Stimulated activated naive B cell treated with anti-CD40 and anti-IgM and Interleukin-4, amounts not matched to agents 10 μg/mL and 1 μg/mL and 100 μg/mL, for 72 hours (primary cell): ENCODE data around the gene NR1I3.
"Not testable (repeated sequence)": the region's sequence is repeated elsewhere in the genome, so short reads cannot be mapped to it uniquely, and the experiment has no call there.

Experiments used
- ATAC-seq, 2 donors: fragments of 150-1000 bp; cut with Tn5 transposase; replicated peaks; 2 replicates each; pipeline ENCODE4 v1.10.0; 2021; ENCODE audit warnings: moderate library complexity in 1 of 2
- DNase-seq: peaks from one replicate; pipeline ENCODE4 v3.0.0; 2021
- H3K27ac Mint-ChIP-seq: one replicate; pipeline ENCODE4 v1.8.0; 2022; ENCODE audit warnings: mild to moderate bottlenecking, mixed read lengths
- H3K27me3 Mint-ChIP-seq, 2 donors: one replicate each; pipeline ENCODE4 v1.8.0; 2022; ENCODE audit warnings: mixed read lengths in 2 of 2
- H3K36me3 Mint-ChIP-seq, 2 donors: one replicate each; pipeline ENCODE4 v1.8.0; 2022; ENCODE audit warnings: mixed read lengths in 2 of 2, mild to moderate bottlenecking in 1 of 2
- H3K4me1 Mint-ChIP-seq, 2 donors: one replicate each; pipeline ENCODE4 v1.8.0; 2022; ENCODE audit warnings: mixed read lengths in 2 of 2, mild to moderate bottlenecking in 1 of 2
- H3K4me3 Mint-ChIP-seq, 2 donors: one replicate each; pipeline ENCODE4 v1.8.0; 2022; ENCODE audit warnings: mild to moderate bottlenecking in 2 of 2, mixed read lengths in 2 of 2, moderate library complexity in 1 of 2
- H3K9me3 Mint-ChIP-seq, 2 donors: one replicate each; pipeline ENCODE4 v1.8.0; 2022; ENCODE audit warnings: mixed read lengths in 2 of 2, mild to moderate bottlenecking in 1 of 2

Gene NR1I3

DNA sequence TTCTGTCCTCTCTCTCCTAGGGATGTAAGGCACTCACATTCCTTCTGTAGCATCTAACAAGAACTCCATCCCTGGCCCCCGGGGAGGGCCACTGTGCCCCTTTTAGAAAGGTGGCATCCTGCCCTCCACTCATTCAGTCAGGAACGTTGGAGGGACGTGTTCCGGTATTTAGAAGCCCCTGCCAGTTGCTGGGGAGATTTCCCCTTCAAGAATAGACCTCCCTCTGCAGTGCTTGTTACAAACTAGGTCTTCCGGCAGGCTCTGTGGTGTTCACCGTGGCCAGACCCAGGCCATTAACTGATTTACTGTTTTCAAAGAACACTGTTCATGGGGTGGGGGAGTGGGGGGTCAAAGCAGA is 21.3 kb upstream of the NR1I3 start:
- peaks cover 15 to 22% of the 10 kb centered on the region in 2 donors for H3K36me3 Mint-ChIP-seq
- peaks cover 59 to 72% of the 10 kb centered on the region in 2 donors for H3K27me3 Mint-ChIP-seq
- H3K4me3 Mint-ChIP-seq, result peak overlapping the region; percentile 65 to 79
- ATAC-seq, result no peak
- peaks cover 20 to 28% of the 10 kb centered on the region in 2 donors for H3K9me3 Mint-ChIP-seq
- peaks cover 22 to 35% of the 10 kb centered on the region in 2 donors for H3K4me1 Mint-ChIP-seq
- no peak for DNase-seq
- H3K27ac Mint-ChIP-seq, result no peak overlapping the region

DNA sequence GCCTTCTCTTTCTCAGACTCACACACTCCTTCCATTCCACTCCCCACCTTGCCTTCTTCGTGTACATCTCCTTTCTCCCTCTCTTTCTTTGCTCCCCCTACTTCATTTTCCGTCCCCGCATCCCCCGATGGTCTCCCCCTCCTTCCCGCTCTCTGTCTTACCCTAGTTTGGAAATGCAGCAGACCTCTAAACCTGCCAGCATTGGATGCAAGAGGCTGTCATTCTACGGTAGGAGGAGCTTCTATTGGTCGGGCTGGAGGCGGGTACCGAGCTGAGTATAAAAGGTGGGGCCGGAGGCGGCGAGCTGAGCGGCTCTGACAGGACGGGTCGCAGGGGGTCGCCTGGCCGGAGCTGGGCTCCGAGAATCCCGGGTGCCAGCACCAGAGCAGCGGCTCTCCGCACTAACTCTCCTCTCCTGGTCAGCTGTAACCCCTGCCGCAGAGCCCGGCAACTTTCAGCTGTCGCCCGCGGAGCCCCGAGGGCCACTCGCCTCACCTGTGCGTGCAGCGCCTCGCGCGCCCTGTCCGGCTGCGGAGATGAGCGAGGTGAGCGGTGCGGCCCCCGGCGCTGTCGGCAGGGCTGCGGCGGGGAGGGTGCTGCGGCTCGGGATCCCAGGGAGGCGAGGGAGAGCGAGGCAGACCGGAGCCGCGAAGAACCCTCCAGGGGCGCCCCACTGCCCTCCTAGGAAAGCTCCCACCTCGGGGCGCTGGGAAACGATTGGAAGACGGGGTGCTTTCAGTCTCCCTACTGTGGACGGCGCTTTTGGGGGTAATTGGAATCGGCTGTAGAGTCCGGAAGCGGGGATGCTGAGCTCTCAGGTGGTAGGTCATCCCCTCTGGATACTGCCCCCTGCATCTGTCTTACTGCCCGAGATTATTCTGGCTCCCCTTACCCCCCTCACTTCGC is 20.7 kb upstream of the NR1I3 start, which contains the start of gene PCP4L1:
TSS of gene PCP4L1 (plus strand) at position 307 of the 906 bp plus-strand sequence. CDS start at position 537, 230 bp downstream.
- ATAC-seq (peak; percentile 85 to 89), DNase-seq (peak; percentile 10)
- Mint-ChIP-seq H3K27ac (no peak within 1 kb of the TSS), H3K9me3 (peaks cover 20 to 28% of the 10 kb centered on the region in 2 donors), H3K27me3 (peaks cover 59 to 70% of the 10 kb centered on the region in 2 donors), H3K36me3 (peaks cover 15 to 22% of the 10 kb centered on the region in 2 donors), H3K4me1 (peaks cover 22 to 35% of the 10 kb centered on the region in 2 donors), H3K4me3 (peak within 1 kb of the TSS; percentile 65 to 79)

DNA sequence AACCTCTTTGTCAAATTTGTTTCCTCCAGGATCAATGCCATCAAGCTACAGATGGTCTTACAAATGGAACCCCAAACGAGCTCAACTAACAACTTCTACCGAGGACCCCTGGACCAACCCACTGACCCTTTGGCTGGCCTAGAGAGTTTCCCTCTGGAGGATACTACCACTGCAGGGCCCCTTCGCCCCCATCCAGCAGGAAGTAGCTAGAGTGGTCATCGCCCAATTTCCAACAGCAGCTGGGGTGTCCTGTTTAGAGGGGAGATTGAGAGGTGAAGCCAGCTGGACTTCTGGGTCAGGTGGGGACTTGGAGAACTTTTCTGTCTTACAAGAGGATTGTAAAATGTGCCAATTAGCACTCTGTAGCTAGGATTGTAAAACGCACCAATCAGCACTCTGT is 19.1 kb upstream of the NR1I3 start:
- peaks cover 15 to 22% of the 10 kb centered on the region in 2 donors for H3K36me3 Mint-ChIP-seq
- peaks cover 57 to 65% of the 10 kb centered on the region in 2 donors for H3K27me3 Mint-ChIP-seq
- DNase-seq, H3K27ac Mint-ChIP-seq, H3K4me3 Mint-ChIP-seq, ATAC-seq: not testable (repeated sequence)
- H3K4me1 Mint-ChIP-seq, result peaks cover 22 to 35% of the 10 kb centered on the region in 2 donors
- H3K9me3 Mint-ChIP-seq, result peaks cover 20 to 28% of the 10 kb centered on the region in 2 donors

DNA sequence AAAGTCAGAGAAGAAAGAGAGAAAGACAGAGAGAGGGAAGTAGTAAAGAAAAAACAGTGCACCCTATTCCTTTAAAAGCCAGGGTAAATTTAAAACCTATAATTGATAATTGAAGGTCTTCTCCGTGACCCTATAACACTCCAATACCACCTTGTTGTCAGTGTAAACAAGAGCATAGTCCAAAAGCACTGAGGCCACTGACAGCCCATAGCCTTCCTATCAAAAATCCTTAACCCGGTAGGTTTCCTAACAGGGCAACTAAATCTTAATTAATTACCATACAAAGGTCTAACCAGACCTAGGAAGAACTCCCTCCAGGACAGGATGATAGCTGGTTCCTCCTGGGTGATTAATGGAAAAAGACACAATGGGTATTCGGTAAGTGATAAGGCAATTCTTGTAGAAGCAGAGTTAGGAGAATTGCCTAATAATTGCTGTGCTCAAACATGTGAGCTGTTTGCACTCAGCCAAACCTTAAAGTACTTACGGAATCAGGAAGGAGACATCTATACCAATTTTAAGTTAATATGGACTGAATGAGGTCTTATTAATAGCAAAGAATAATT is 18.0 kb upstream of the NR1I3 start:
- DNase-seq, H3K27ac Mint-ChIP-seq, ATAC-seq, H3K4me3 Mint-ChIP-seq: not testable (repeated sequence)
- peaks cover 54 to 62% of the 10 kb centered on the region in 2 donors for H3K27me3 Mint-ChIP-seq
- peaks cover 20 to 28% of the 10 kb centered on the region in 2 donors for H3K9me3 Mint-ChIP-seq
- peaks cover 14 to 25% of the 10 kb centered on the region in 2 donors for H3K4me1 Mint-ChIP-seq
- peaks cover 15 to 22% of the 10 kb centered on the region in 2 donors for H3K36me3 Mint-ChIP-seq

DNA sequence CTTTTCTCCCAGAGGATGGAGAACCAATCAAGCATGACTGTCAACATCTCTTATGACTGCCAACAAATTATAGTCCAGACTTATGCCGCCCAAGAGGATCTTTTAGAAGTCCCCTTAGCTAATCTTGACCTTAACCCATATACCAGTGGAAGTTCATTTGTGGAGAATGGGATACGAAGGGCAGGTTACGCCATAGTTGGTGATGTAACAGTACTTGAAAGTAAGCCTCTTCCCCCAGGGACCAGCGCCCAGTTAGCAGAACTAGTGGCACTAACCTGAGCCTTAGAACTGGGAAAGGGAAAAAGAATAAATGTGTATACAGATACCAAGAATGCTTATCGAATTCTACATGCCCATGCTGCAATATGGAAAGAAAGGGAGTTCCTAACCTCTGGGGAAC is 17.3 kb upstream of the NR1I3 start:
- H3K4me1 Mint-ChIP-seq, result peaks cover 9 to 19% of the 10 kb centered on the region in 2 donors
- not testable (repeated sequence) for H3K4me3 Mint-ChIP-seq, DNase-seq, ATAC-seq, H3K27ac Mint-ChIP-seq
- H3K27me3 Mint-ChIP-seq, result peaks cover 53 to 59% of the 10 kb centered on the region in 2 donors
- H3K9me3 Mint-ChIP-seq, result peaks cover 20 to 28% of the 10 kb centered on the region in 2 donors
- H3K36me3 Mint-ChIP-seq, result peaks cover 17 to 22% of the 10 kb centered on the region in 2 donors

DNA sequence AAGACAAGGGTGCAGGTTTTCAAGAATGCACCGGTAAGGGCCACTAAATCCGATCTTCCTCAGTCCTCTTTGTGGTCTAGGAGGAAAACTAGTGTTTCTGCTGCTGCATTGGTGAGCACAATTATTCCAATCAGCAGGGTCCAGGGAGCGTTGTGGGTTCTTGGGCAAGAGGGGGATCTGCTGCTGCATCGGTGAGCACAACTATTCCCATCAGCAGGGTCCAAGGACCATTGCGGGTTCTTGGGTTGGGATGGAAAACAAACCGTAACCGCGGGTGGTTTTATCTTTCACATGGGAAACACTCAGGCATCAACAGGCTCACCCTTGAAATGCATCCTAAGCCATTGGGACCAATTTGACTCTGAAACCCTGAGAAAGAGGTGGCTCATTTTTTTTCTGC is 13.6 kb upstream of the NR1I3 start:
- Mint-ChIP-seq H3K9me3 (peaks cover 8 to 9% of the 10 kb centered on the region in 2 donors), H3K27me3 (peaks cover 26 to 30% of the 10 kb centered on the region in 2 donors), H3K4me1 (no peaks in the 10 kb centered on the region), H3K4me3 (no peak overlapping the region), H3K27ac (no peak overlapping the region), H3K36me3 (peaks cover 5% of the 10 kb centered on the region in 2 donors)
- ATAC-seq (no peak), DNase-seq (no peak)

DNA sequence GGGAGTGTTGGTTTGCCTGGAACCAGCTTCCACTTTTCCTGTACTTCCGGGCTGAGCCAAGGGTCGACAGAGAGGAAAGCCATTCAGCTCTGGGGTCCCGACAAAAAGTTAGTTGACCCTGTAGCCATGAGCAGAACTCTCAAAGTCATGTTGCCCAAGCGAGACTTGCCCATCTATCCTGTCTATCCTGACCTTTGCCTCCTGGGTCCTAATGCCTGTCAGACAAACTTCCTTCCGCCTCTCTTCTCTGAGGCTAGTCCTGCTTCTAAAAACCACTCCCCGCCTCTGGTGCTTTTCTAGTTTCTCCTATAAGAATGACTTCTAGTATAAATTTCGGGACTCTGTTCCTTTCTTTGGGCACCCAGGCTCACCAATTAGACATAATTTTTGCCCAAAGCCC is 12.8 kb upstream of the NR1I3 start:
- peaks cover 24 to 28% of the 10 kb centered on the region in 2 donors for H3K27me3 Mint-ChIP-seq
- H3K4me1 Mint-ChIP-seq, result no peaks in the 10 kb centered on the region
- H3K9me3 Mint-ChIP-seq, result peaks cover 4 to 7% of the 10 kb centered on the region in 2 donors
- no peak overlapping the region for H3K4me3 Mint-ChIP-seq
- ATAC-seq (no peak), DNase-seq (no peak)
- H3K36me3 Mint-ChIP-seq, result peaks cover 4 to 5% of the 10 kb centered on the region in 2 donors
- H3K27ac Mint-ChIP-seq, result no peak overlapping the region

DNA sequence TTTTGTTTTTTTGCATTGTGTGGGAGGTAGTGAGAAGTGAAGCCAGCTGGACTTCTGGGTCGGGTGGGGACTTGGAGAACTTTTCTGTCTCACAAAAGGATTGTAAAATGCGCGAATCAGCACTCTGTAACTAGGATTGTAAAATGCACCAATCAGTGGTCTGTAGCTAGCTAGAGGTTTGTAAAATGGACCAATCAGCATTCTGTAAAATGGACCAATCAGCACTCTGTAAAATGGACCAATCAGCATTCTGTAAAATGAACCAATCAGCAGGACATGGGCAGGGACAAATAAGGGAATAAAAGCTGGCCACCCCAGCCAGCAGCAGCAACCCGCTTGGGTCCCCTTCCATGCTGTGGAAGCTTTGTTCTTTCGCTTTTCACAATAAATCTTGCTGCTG is 12.1 kb upstream of the NR1I3 start:
- H3K36me3 Mint-ChIP-seq, H3K9me3 Mint-ChIP-seq, ATAC-seq, H3K27ac Mint-ChIP-seq, H3K4me3 Mint-ChIP-seq, DNase-seq, H3K4me1 Mint-ChIP-seq: not testable (repeated sequence)
- H3K27me3 Mint-ChIP-seq, result peaks cover 18 to 22% of the 10 kb centered on the region in 2 donors

DNA sequence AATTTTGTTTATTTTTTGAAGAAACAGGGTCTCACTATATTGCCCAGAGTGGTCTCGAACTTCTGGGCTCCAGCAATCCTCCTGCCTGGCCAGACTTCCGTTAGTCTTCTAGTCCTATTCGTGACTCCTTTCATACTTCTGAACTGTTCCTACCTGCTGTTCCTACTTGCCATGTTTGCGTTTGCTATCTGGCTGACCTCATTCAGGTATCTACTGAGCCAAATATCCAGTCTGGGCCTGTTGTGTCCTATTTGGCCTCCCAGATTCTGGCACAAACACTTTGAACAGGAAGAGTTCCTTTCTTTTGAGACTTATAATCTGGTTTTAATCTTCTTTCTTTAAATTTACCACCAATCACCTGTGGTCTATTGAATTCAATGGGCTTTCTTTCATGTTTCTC is 6.9 kb upstream of the NR1I3 start:
- DNase-seq (no peak), ATAC-seq (no peak)
- Mint-ChIP-seq H3K9me3 (peaks cover 0 to 1% of the 10 kb centered on the region in 2 donors), H3K36me3 (peaks cover 0 to 2% of the 10 kb centered on the region in 2 donors), H3K27me3 (peaks cover 16 to 18% of the 10 kb centered on the region in 2 donors), H3K27ac (no peak overlapping the region), H3K4me1 (peaks cover 5 to 6% of the 10 kb centered on the region in 2 donors), H3K4me3 (no peak overlapping the region)

DNA sequence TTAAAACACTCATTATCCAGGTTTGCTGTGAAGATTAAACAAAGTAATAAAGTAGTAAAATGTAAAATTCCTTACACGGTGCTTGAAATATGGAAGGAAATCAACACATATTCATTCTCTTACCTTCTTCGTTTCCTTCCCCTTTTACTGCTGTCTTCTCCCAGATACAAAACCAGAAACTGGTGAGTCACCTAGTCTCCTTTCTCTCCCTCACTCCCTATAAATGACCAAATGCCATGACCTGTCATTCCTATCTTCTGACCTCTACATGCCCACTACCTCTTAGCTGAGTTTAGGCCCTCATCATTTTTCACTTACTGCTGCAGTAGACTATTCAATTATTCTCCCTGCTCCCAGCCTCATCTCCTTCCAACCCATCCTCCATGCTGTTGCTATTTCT is 4.3 kb upstream of the NR1I3 start:
- no peak overlapping the region for H3K4me3 Mint-ChIP-seq
- H3K27me3 Mint-ChIP-seq, result peaks cover 15 to 33% of the 10 kb centered on the region in 2 donors
- peaks cover 5 to 6% of the 10 kb centered on the region in 2 donors for H3K4me1 Mint-ChIP-seq
- H3K36me3 Mint-ChIP-seq, result no peaks in the 10 kb centered on the region
- peak in 1 of 2 donors; percentile 42 for ATAC-seq
- no peak for DNase-seq
- H3K9me3 Mint-ChIP-seq, result no peaks in the 10 kb centered on the region
- H3K27ac Mint-ChIP-seq, result no peak overlapping the region

DNA sequence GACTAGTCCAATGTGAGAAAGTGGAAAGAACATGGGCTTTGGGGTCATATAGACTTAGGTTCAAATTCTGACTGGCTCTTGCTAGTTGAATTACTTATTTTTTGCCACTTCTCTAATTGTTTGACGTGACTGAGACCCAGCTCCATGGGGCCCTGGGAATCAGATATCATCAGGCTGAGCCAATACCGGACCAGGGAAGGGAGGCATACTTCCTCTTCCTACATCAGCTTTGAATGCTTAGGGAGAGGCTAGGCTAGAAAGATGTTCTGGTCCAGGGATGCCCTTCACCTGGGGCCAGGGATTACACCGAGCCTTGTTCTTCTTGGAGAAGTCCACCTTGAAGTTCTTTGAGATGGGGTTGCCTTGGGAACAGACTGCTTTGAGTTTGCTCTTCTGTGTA is 3.7 kb upstream of the NR1I3 start:
- Mint-ChIP-seq H3K27me3 (peaks cover 17 to 30% of the 10 kb centered on the region in 2 donors), H3K4me1 (peaks cover 5 to 6% of the 10 kb centered on the region in 2 donors), H3K36me3 (no peaks in the 10 kb centered on the region), H3K9me3 (no peaks in the 10 kb centered on the region), H3K4me3 (no peak overlapping the region), H3K27ac (no peak overlapping the region)
- no peak for DNase-seq
- ATAC-seq, result no peak

DNA sequence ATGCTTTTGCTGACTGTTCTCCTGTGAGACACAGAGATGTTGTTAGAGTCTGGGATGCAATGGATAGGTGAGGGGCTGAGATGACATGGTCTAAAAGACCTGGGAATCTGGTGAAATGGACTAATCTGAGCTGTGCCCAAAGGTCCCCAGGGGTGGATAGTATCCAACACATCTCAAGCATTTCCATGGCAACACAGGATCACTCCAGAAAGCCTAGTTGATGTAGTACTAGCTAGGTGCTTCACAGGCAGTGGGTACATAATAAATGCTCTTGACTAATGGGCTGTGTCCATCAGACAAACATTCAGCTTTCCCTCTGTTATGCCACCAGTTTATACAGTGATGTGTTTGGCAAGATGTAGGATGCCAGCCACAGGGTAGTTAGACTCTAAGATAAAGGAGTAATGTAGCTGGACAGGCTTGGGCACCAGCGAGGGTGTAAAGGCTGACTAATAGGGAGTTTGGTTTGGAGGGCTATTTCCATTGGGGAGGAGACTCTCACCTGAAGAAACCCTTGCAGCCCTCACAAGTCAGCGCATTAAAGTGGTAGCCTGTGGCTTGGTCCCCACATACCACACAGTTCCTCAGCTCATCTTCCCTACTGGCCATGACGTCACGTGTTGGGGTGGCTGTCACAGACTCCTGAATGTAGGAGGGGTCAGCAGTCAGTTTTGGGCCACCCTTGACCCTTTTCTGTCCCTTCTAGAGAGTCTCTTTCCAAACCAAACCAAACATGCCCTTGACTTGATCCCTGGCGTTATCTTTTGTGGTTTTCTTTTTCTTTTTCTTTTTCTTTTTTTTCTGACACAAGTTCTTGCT is 1.8 kb downstream of the NR1I3 start:
- Mint-ChIP-seq H3K9me3 (no peaks in the 10 kb centered on the region), H3K4me3 (no peak overlapping the region), H3K4me1 (no peaks in the 10 kb centered on the region), H3K27me3 (peaks cover 25 to 34% of the 10 kb centered on the region in 2 donors), H3K36me3 (no peaks in the 10 kb centered on the region), H3K27ac (no peak overlapping the region)
- DNase-seq, result no peak
- no peak for ATAC-seq

DNA sequence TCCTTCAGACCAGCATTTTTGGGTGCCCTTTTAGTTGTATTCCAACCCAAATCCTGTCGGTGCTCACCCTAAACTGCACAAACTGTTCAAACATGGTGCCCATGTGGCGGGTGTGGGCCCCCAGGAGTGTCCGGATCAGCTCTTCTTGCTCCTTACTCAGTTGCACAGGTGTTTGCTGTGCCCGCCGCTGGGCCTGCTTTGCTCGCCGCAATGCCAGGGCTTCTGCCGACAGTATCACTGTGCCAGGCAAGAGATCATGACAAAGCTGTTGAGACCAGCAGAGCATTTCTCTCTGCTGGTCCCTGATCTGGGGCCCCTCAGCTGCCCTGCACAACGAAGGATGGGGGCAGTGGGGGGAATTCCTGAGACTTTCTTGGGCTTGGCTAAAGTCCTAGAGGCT is 4.9 kb downstream of the NR1I3 start:
- ATAC-seq, result no peak
- peaks cover 14 to 18% of the 10 kb centered on the region in 2 donors for H3K27me3 Mint-ChIP-seq
- peaks cover 1 to 2% of the 10 kb centered on the region in 2 donors for H3K4me1 Mint-ChIP-seq
- H3K36me3 Mint-ChIP-seq, result peaks cover 17 to 24% of the 10 kb centered on the region in 2 donors
- H3K4me3 Mint-ChIP-seq, result no peak overlapping the region
- no peaks in the 10 kb centered on the region for H3K9me3 Mint-ChIP-seq
- no peak overlapping the region for H3K27ac Mint-ChIP-seq
- no peak for DNase-seq

DNA sequence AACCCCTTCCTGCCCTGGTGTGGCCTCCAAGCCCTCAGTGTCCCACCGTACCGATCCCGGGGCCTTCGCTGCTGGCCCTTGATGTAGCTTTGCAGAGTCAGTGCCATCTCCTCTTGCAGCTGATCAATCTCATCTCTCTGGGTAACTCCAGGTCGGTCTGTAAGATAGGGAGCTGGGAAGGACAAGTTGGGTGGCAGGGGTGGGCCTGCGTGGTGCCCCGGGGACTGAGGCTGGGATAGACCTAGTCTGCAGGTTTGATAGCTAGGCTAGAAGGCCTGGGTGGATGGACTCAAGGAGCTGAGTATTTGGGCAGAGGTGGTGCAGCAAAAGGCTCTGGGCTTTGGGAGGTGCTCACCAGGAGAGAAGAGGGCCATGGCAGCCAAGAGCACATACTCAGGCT is 7.2 kb downstream of the NR1I3 start:
- ATAC-seq (no peak), DNase-seq (no peak)
- H3K4me1 Mint-ChIP-seq, result peaks cover 19 to 24% of the 10 kb centered on the region in 2 donors
- H3K36me3 Mint-ChIP-seq, result peaks cover 21 to 29% of the 10 kb centered on the region in 2 donors
- no peak overlapping the region for H3K27ac Mint-ChIP-seq
- no peak overlapping the region for H3K4me3 Mint-ChIP-seq
- no peaks in the 10 kb centered on the region for H3K9me3 Mint-ChIP-seq
- peaks cover 2 to 6% of the 10 kb centered on the region in 2 donors for H3K27me3 Mint-ChIP-seq
